Measurements from ENCODE around the gene PDZRN3. TPM values are rescaled to one million over a fixed set of nuclear protein-coding genes. Genes with fewer than 3 reads are reported as not detected.

The PDZRN3 gene
- polyA plus RNA-seq, 2 of the 4 experiments (the other 2 are of a cell fraction), result not detected

- no peak for TF ChIP-seq RFX5 (IDR thresholded peaks at IDR 0.05)
These were observed 29.1 kb upstream of the PDZRN3 start (continued) for GRCh38 chr3:73653877-73654276.

- POLR2A ChIA-PET, result no interaction called here
- Histone ChIP-seq H3K9me3 (no peaks in the 10 kb centered on the region), H3K27ac (no peak overlapping the region), H3K4me3 (no peak overlapping the region), H3K4me2 (no peak overlapping the region), H3K4me1 (no peaks in the 10 kb centered on the region)
- CTCF ChIA-PET, result no interaction called here
- TF ChIP-seq MAZ (IDR thresholded peaks at IDR 0.05; ENCODE audit: borderline replicate concordance, low read depth, low read length) (no peak), RAD21 (conservative IDR thresholded peaks at IDR 0.05 in 1 of 2, IDR thresholded peaks at IDR 0.05 in 1 of 2) (no peak), EP300 (IDR thresholded peaks at IDR 0.05) (no peak), CHD2 (IDR thresholded peaks at IDR 0.05; ENCODE audit: low read length, partially characterized antibody) (no peak), JUN (IDR thresholded peaks at IDR 0.05) (no peak), MYC (IDR thresholded peaks at IDR 0.05; ENCODE audit: borderline replicate concordance, low read length) (no peak), BHLHE40 (IDR thresholded peaks at IDR 0.05; ENCODE audit: low read depth, low read length) (no peak), CEBPB (IDR thresholded peaks at IDR 0.05) (no peak), CBX8 (IDR thresholded peaks at IDR 0.05) (no peak), HOXB5 (CRISPR knock-in tag; IDR thresholded peaks at IDR 0.05) (no peak), HDAC2 (IDR thresholded peaks at IDR 0.05) (no peak), RNF2 (IDR thresholded peaks at IDR 0.05; ENCODE audit: borderline replicate concordance, low read depth) (no peak), MAFK (IDR thresholded peaks at IDR 0.05; ENCODE audit: partially characterized antibody) (no peak), FOSL2 (IDR thresholded peaks at IDR 0.05) (no peak), FOSL2 (CRISPR knock-in tag; IDR thresholded peaks at IDR 0.05) (no peak), NFE2L2 (conservative IDR thresholded peaks at IDR 0.05; ENCODE audit: low read length) (no peak)
- DNase-seq (ENCODE audit: low read depth in 1 of 2, low spot score in 1 of 2) (no peak), ATAC-seq (no peak), FAIRE-seq (no peak)
- WGBS (ENCODE audit: missing lambda C conversion rate), result 3% methylated on average over 3 of the region's 3 CpGs
These were observed 28.6 kb upstream of the PDZRN3 start for GRCh38 chr3:73653351-73653750.

GRCh38 chr3:73652896-73653295 is 28.2 kb upstream of the PDZRN3 start:
- POLR2A ChIA-PET, result no interaction called here
- whole genome bisulfite sequencing (ENCODE audit: missing lambda C conversion rate), result 0% methylated on average over 3 of the region's 3 CpGs

More at GRCh38 chr3:73652896-73653295, 28.2 kb upstream of the PDZRN3 start:
- no peak overlapping the region for H3K27ac ChIP-seq
- no peaks in the 10 kb centered on the region for H3K9me3 ChIP-seq
- no peak overlapping the region for H3K4me3 ChIP-seq
- H3K4me1 ChIP-seq, result no peaks in the 10 kb centered on the region
- H3K4me2 ChIP-seq, result no peak overlapping the region
- CTCF ChIA-PET, result interaction anchor here (1.0 kb wide), 1 partner anchor 17 kb away, joined by 3 read pairs; no protein-coding TSS in a partner anchor
- FAIRE-seq (no peak), DNase-seq (ENCODE audit: low read depth in 1 of 2, low spot score in 1 of 2) (no peak), ATAC-seq (no peak)
- no peak for TF ChIP-seq RARB (CRISPR knock-in tag; IDR thresholded peaks at IDR 0.05)
- TF ChIP-seq NFE2L2 (conservative IDR thresholded peaks at IDR 0.05; ENCODE audit: low read length), result no peak
- TF ChIP-seq ELK1 (IDR thresholded peaks at IDR 0.05; ENCODE audit: low read depth, low read length), result no peak
- TF ChIP-seq ESRRA (IDR thresholded peaks at IDR 0.05; ENCODE audit: borderline replicate concordance, low read length), result no peak
- no peak for TF ChIP-seq EHF (CRISPR knock-in tag; IDR thresholded peaks at IDR 0.05)
- no peak for TF ChIP-seq RCOR1 (IDR thresholded peaks at IDR 0.05; ENCODE audit: low read depth, low read length)
- TF ChIP-seq NR3C1 (IDR thresholded peaks at IDR 0.05), result no peak
- no peak for TF ChIP-seq ZNF302 (CRISPR knock-in tag; IDR thresholded peaks at IDR 0.05)
- TF ChIP-seq TFCP2L1 (CRISPR knock-in tag; IDR thresholded peaks at IDR 0.05), result no peak
- TF ChIP-seq USF2 (IDR thresholded peaks at IDR 0.05), result no peak
- TF ChIP-seq PBX3 (IDR thresholded peaks at IDR 0.05), result no peak
- TF ChIP-seq HOXB13 (CRISPR knock-in tag; IDR thresholded peaks at IDR 0.05; ENCODE audit: low read depth), result no peak
- TF ChIP-seq CBX8 (IDR thresholded peaks at IDR 0.05), result no peak
- no peak for TF ChIP-seq MAZ (IDR thresholded peaks at IDR 0.05; ENCODE audit: borderline replicate concordance, low read depth, low read length)
- TF ChIP-seq CEBPB (IDR thresholded peaks at IDR 0.05), result no peak
- TF ChIP-seq CBX2 (IDR thresholded peaks at IDR 0.05; ENCODE audit: borderline replicate concordance, low read depth), result no peak
- no peak for TF ChIP-seq SMC3 (IDR thresholded peaks at IDR 0.05)
- TF ChIP-seq NPAS2 (CRISPR knock-in tag; IDR thresholded peaks at IDR 0.05; ENCODE audit: borderline replicate concordance), result no peak
